ENCODE data around the gene UGT1A4.

Gene UGT1A4

DNA sequence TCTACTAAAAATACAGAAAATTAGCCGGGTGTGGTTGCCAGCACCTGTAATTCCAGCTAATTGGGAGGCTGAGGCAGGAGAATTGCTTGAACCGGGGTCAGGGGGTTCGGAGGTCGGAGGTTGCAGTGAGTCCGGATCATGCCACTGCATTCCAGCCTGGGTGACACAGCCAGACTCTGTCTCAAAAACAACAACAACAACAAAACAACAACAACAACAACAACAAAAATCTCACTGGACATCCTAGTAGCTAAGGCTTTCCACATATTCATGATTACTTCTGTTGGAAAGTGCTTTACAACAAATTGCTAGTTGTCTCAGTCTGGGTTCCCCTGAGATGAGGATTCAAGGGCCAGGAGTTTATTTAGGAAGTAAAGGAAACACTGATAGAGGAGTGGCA is 55.3 kb downstream of the UGT1A4 start:
- Histone ChIP-seq H3K36me3 (ENCODE audit: insufficient read depth, low read depth, low read length) (no peaks in the 10 kb centered on the region), H3K4me1 (ENCODE audit: insufficient read depth, low read length) (no peaks in the 10 kb centered on the region), H3K9me3 (ENCODE audit: insufficient read depth, low read depth, low read length) (peaks cover 5% of the 10 kb centered on the region; the same call in 1 of the 2 replicates), H3K27ac (ENCODE audit: low read length) (no peak overlapping the region), H3K27me3 (ENCODE audit: insufficient read depth, low read length) (no peaks in the 10 kb centered on the region), H3K4me3 (ENCODE audit: low read length) (no peak overlapping the region), H3K9ac (ENCODE audit: low read depth, low read length) (no peak overlapping the region)

DNA sequence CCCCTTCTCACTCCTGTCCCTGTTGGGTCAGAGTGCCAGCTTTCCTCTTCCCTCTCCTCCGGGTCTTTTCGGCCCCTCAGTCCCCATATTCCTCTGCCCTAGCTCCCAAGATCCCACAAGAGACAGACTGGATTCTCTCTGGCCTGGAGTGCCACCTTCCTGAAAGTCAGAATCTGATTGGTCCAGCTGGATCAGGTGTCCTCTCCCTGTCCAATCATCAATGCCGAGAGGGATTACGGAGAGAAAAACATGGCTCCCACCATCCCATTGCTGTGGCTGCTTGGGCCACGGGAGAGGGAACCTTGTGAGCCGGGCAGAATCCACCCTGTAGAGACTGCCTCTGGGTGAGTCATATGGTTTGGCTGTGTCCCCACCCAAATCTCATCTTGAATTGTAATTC is 56.9 kb downstream of the UGT1A4 start:
- Histone ChIP-seq H3K27ac (ENCODE audit: low read length) (no peak overlapping the region), H3K36me3 (ENCODE audit: insufficient read depth, low read depth, low read length) (no peaks in the 10 kb centered on the region), H3K4me1 (ENCODE audit: insufficient read depth, low read length) (no peaks in the 10 kb centered on the region), H3K27me3 (ENCODE audit: insufficient read depth, low read length) (no peaks in the 10 kb centered on the region), H3K9ac (ENCODE audit: low read depth, low read length) (no peak overlapping the region), H3K4me3 (ENCODE audit: low read length) (no peak overlapping the region), H3K9me3 (ENCODE audit: insufficient read depth, low read depth, low read length) (peaks cover 5% of the 10 kb centered on the region; the same call in 1 of the 2 replicates)

DNA sequence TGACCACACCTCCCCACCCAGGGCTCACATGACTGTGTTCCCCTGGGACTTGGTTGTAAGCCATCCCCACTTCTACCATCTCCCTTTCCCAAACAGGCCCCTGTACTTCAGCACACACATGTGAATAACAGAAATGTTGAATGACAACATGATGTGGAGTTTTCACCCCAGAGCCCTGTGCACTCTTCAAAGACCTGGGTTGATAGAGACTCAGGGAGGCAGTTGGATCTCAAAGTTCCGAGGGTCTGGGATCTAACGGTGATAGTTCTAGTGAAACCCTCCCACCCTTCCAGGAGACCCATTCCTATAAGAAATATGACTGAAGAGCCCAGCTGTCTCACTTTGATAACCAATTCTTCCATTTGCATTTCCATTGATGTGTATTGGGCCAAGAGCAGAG is 59.5 kb downstream of the UGT1A4 start, which contains the start of gene MROH2A:
Gene MROH2A (plus strand): TSS at position 301 of the 400 bp plus-strand sequence. CDS start 1,029 bp downstream, outside the sequence.
- Histone ChIP-seq H3K4me1 (ENCODE audit: insufficient read depth, low read length) (no peaks in the 10 kb centered on the region), H3K27me3 (ENCODE audit: insufficient read depth, low read length) (no peaks in the 10 kb centered on the region), H3K4me3 (ENCODE audit: low read length) (no peak within 1 kb of the TSS), H3K9me3 (ENCODE audit: insufficient read depth, low read depth, low read length) (peaks cover 5% of the 10 kb centered on the region; the same call in 1 of the 2 replicates), H3K36me3 (ENCODE audit: insufficient read depth, low read depth, low read length) (no peaks in the 10 kb centered on the region), H3K9ac (ENCODE audit: low read depth, low read length) (no peak within 1 kb of the TSS), H3K27ac (ENCODE audit: low read length) (no peak within 1 kb of the TSS)

DNA sequence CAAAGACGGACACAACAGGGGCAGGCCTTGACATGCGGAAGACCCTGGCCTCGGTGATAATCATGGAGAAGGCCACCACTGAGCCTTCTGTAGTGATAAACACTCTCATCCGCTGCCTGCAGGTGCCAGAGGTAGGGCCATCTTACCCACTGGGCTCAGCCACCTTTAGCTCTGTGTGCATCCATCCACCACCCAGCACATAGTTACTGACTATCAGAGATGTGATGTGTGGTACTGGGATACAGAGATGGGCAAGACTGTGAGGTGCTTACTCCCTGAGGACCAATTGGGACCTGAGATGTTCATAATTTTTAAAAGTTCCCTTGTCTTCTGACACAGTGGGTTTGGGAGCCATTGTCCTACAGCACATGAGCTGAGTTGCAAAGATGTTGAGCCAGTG is 61.2 kb downstream of the UGT1A4 start:
- Histone ChIP-seq H3K4me1 (ENCODE audit: insufficient read depth, low read length) (no peaks in the 10 kb centered on the region), H3K36me3 (ENCODE audit: insufficient read depth, low read depth, low read length) (no peaks in the 10 kb centered on the region), H3K27ac (ENCODE audit: low read length) (no peak overlapping the region), H3K9me3 (ENCODE audit: insufficient read depth, low read depth, low read length) (peaks cover 5% of the 10 kb centered on the region; the same call in 1 of the 2 replicates), H3K4me3 (ENCODE audit: low read length) (no peak overlapping the region), H3K9ac (ENCODE audit: low read depth, low read length) (no peak overlapping the region), H3K27me3 (ENCODE audit: insufficient read depth, low read length) (no peaks in the 10 kb centered on the region)

DNA sequence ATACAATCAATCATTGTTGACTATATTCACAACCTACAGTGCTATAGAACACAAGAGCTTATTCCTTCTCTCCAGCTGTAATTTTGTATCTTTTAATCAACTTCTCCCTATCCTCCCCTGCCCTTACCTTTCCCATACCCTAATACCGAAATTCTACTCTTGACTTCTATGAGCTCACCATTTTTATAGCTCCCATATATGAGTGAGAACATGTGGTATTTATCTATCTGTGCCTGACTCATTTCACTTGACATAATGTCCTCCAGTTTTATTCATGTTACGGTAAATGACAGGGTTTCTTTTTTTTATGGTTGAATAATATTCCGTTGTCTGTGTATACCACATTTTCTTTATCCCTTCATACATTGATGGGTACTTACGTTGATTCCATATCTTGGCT is 62.2 kb downstream of the UGT1A4 start:
- Histone ChIP-seq H3K4me3 (ENCODE audit: low read length) (no peak overlapping the region), H3K27ac (ENCODE audit: low read length) (no peak overlapping the region), H3K9me3 (ENCODE audit: insufficient read depth, low read depth, low read length) (peaks cover 5% of the 10 kb centered on the region; the same call in 1 of the 2 replicates)

DNA sequence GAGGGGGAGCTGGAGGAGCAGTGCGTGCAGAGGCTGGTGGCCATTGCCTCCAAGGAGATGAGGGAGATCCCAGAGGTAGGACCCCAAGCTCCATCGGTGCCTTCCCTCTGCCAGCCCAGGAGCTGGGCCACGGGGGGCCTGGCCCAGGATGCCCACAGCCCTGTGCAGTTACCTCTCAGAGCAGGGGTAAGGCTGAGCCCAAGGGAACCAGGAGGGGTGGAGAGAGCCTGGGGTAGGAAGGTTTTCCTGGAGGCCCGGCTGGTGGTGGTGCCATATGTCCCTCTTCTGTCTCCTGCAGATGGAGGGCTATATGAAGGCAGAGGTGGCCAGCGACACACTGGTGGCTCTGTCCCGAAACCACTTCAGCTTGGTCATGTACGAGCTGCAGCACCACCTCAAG is 71.0 kb downstream of the UGT1A4 start:
- Histone ChIP-seq H3K36me3 (ENCODE audit: insufficient read depth, low read depth, low read length) (no peaks in the 10 kb centered on the region), H3K27me3 (ENCODE audit: insufficient read depth, low read length) (no peaks in the 10 kb centered on the region), H3K9me3 (ENCODE audit: insufficient read depth, low read depth, low read length) (no peaks in the 10 kb centered on the region), H3K9ac (ENCODE audit: low read depth, low read length) (no peak overlapping the region), H3K27ac (ENCODE audit: low read length) (no peak overlapping the region), H3K4me1 (ENCODE audit: insufficient read depth, low read length) (no peaks in the 10 kb centered on the region), H3K4me3 (ENCODE audit: low read length) (no peak overlapping the region)

More for the DNA sequence above, 62.2 kb downstream of the UGT1A4 start:
- Histone ChIP-seq H3K4me1 (ENCODE audit: insufficient read depth, low read length) (no peaks in the 10 kb centered on the region), H3K9ac (ENCODE audit: low read depth, low read length) (no peak overlapping the region), H3K36me3 (ENCODE audit: insufficient read depth, low read depth, low read length) (no peaks in the 10 kb centered on the region), H3K27me3 (ENCODE audit: insufficient read depth, low read length) (no peaks in the 10 kb centered on the region)

DNA sequence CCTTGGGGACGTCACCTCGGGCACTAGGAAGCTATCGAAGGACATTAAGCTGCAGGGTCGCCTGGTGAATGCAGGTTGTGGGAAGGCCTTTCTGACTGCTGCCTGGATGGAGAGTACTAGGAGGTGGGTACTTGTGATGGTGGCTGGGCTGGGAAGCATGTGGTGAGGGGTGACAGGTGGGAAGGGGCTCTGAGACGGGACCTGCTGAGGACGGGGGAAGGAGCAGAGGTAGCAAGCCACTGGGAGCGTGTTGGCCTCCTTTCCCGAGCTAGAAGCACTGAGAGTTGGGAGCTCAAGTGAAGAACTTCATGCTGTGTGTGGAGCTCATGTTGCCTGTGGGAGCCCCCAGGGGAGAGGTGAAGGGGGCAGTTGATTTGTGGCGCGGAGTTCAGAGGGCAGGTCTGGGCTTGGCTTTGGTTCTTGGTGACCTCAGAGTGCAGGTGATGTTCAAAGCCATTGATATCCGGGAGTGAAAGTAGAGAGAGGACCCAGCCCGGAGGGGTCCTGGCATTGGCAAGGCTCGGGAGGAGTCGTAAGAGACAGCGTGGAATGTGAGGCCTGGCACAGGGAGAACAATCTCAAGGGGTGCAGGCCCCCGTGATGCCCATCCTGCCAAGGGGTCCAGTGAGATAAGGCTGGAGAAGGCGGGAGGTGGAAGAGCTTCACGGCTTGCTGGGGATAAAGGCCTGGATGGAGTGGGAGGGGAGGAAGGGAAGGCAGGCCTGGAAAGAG is 72.8 kb downstream of the UGT1A4 start:
- Histone ChIP-seq H3K9me3 (ENCODE audit: insufficient read depth, low read depth, low read length) (no peaks in the 10 kb centered on the region), H3K27ac (ENCODE audit: low read length) (no peak overlapping the region), H3K9ac (ENCODE audit: low read depth, low read length) (no peak overlapping the region), H3K4me3 (ENCODE audit: low read length) (no peak overlapping the region), H3K27me3 (ENCODE audit: insufficient read depth, low read length) (no peaks in the 10 kb centered on the region), H3K4me1 (ENCODE audit: insufficient read depth, low read length) (no peaks in the 10 kb centered on the region), H3K36me3 (ENCODE audit: insufficient read depth, low read depth, low read length) (no peaks in the 10 kb centered on the region)

DNA sequence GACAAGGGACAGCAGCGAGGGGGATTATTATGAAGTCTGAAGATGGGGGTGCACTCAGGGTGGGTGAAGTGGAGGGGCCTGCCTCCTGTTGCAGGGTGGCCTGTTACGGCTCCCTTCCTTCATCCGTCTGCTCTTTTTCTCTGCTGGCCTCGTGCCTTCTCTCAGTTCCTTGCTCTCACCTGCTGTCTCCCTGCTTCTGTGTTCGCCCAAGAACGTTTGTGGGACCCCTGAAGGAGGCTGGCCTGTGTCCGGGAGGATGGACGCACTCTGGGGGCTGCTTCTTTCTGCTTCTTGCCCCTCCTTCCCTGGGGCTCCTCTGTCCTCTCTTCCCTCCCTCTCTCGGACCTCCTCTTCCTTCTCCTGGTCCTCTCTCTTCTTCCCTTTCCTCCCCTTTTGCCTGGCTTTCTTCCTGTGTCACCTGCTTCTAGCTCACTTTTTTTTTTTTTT is 73.4 kb downstream of the UGT1A4 start:
- Histone ChIP-seq H3K4me1 (ENCODE audit: insufficient read depth, low read length) (no peaks in the 10 kb centered on the region), H3K9me3 (ENCODE audit: insufficient read depth, low read depth, low read length) (no peaks in the 10 kb centered on the region), H3K36me3 (ENCODE audit: insufficient read depth, low read depth, low read length) (no peaks in the 10 kb centered on the region), H3K27me3 (ENCODE audit: insufficient read depth, low read length) (no peaks in the 10 kb centered on the region), H3K4me3 (ENCODE audit: low read length) (no peak overlapping the region), H3K9ac (ENCODE audit: low read depth, low read length) (no peak overlapping the region), H3K27ac (ENCODE audit: low read length) (no peak overlapping the region)

DNA sequence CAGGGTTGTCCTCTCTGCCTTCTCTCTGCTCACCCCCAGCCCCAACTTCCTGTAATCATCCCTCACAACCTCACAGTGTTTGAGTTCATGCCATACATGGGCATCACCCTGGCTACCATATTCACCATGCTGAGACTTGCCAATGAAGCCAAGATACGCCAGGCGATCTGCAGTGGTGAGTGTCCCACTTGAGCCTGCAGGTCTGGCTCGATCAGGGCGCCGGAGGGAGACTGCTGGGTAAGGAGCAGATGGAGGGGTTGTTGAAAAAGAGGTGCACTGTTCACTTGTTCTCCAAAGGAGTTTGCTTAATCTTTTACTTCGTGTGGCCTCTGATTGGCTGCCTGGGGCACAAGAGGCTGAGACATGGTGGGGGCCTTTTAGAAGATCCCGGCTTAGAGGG is 74.2 kb downstream of the UGT1A4 start:
- H3K4me3 ChIP-seq (ENCODE audit: low read length), result no peak overlapping the region
- H3K9ac ChIP-seq (ENCODE audit: low read depth, low read length), result no peak overlapping the region
- H3K27ac ChIP-seq (ENCODE audit: low read length), result no peak overlapping the region
- no peaks in the 10 kb centered on the region for H3K36me3 ChIP-seq (ENCODE audit: insufficient read depth, low read depth, low read length)
- H3K9me3 ChIP-seq (ENCODE audit: insufficient read depth, low read depth, low read length), result no peaks in the 10 kb centered on the region
- no peaks in the 10 kb centered on the region for H3K27me3 ChIP-seq (ENCODE audit: insufficient read depth, low read length)
- H3K4me1 ChIP-seq (ENCODE audit: insufficient read depth, low read length), result no peaks in the 10 kb centered on the region

DNA sequence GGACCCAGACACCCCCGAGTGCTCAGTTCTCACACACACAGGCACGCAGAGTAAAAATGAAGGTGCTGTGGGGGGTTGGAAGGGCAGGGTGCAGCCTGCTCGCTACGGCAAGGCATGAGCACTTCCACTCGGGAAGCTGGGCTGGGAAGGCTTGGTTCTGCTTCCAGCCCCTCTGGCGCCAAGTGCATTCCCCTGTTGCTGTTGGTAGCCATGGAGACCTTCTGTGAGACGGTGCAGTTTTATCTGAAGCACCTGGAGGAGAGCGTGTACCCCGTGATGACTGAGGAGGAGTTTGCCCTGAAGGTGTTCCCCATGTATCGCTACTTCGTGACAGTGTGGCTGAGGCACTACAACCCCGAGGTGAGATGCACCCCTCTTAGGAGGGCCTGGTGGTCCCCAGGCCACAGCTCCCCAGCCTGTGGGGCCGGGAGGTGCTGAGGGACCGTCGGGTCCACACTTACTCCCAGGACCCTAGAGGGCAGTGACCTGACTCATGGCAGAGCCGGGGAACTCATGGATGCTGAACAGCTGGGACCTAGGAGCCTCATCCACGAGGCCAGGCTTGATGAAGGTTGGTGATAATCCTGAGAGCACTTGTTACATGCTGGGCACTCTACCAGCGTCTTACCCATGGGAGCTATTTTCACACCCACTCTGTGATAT is 75.1 kb downstream of the UGT1A4 start:
- Histone ChIP-seq H3K4me3 (ENCODE audit: low read length) (no peak overlapping the region), H3K9me3 (ENCODE audit: insufficient read depth, low read depth, low read length) (no peaks in the 10 kb centered on the region), H3K4me1 (ENCODE audit: insufficient read depth, low read length) (no peaks in the 10 kb centered on the region), H3K27me3 (ENCODE audit: insufficient read depth, low read length) (no peaks in the 10 kb centered on the region), H3K27ac (ENCODE audit: low read length) (no peak overlapping the region), H3K9ac (ENCODE audit: low read depth, low read length) (no peak overlapping the region), H3K36me3 (ENCODE audit: insufficient read depth, low read depth, low read length) (no peaks in the 10 kb centered on the region)

DNA sequence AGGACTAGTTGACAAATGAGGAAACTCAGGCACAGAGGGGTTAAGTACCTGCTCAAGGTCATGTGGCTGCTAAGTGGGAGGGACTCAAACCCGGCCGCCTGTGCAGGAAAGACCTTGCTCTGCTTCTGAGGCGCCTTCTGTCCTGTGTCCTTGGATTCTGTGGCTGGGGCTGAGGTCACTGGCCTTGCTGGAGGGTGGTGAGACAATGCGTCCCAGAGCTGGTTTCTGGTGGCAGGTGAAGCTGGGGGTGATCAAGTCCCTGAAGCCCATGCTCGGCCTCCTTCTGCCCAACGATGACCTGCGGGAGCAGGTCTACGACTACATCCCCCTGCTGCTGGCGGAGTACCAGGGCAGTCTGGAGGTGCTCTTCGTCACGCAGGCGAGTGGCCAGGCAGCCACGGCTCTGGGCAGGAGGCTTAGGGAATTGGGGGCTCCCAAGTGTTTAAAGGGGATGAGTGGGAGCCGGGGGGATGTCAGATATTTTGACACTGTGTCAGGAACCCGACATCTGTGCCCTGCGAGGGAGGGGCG is 75.7 kb downstream of the UGT1A4 start:
- Histone ChIP-seq H3K27me3 (ENCODE audit: insufficient read depth, low read length) (no peaks in the 10 kb centered on the region), H3K4me3 (ENCODE audit: low read length) (no peak overlapping the region), H3K36me3 (ENCODE audit: insufficient read depth, low read depth, low read length) (no peaks in the 10 kb centered on the region), H3K27ac (ENCODE audit: low read length) (no peak overlapping the region), H3K9me3 (ENCODE audit: insufficient read depth, low read depth, low read length) (no peaks in the 10 kb centered on the region), H3K4me1 (ENCODE audit: insufficient read depth, low read length) (no peaks in the 10 kb centered on the region), H3K9ac (ENCODE audit: low read depth, low read length) (no peak overlapping the region)

DNA sequence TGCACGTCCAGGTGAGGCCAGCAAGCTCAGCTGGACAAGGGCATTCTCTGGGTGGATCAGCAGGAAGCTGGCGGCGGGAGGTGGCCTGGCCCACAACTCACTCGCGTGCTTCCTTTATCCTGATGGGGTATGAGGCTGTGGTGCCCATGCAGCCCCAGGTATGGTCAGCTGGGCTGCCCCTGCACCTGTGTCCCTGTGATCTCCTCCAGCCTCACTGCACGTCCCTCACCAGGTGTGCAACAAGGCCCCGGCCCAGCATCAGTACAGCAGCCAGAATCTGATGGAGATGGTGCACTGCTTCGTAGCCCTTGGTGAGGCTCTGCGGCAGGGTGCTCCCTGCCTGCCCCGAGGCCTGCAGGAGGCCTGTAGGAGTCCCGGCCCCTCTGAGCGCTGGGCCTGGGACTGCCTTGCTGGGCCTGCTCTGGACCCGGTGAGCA is 77.2 kb downstream of the UGT1A4 start:
- Histone ChIP-seq H3K9ac (ENCODE audit: low read depth, low read length) (no peak overlapping the region), H3K27ac (ENCODE audit: low read length) (no peak overlapping the region), H3K9me3 (ENCODE audit: insufficient read depth, low read depth, low read length) (no peaks in the 10 kb centered on the region), H3K4me3 (ENCODE audit: low read length) (no peak overlapping the region), H3K36me3 (ENCODE audit: insufficient read depth, low read depth, low read length) (no peaks in the 10 kb centered on the region), H3K4me1 (ENCODE audit: insufficient read depth, low read length) (no peaks in the 10 kb centered on the region), H3K27me3 (ENCODE audit: insufficient read depth, low read length) (no peaks in the 10 kb centered on the region)
